Measurements from ENCODE around the gene SSRP1. TPM values are rescaled to one million over a fixed set of nuclear protein-coding genes. Genes with fewer than 3 reads are reported as not detected.
A peak's percentile ranks its signal among the peaks of the same experiment; 100 is the strongest.

Gene SSRP1
- total RNA-seq, 1 donor from 2014 or later, result 64.7 TPM

GRCh38 chr11:57307666-57308270 is 27.9 kb downstream of the SSRP1 start:
- Histone ChIP-seq H3K9me3 (no peaks in the 10 kb centered on the region), H3K4me1 (peaks cover 83% of the 10 kb centered on the region), H3K27me3 (no peaks in the 10 kb centered on the region), H3K36me3 (peaks cover 38% of the 10 kb centered on the region), H3K4me3 (peak overlapping the region; percentile 5), H3K27ac (no peak overlapping the region)
- intact Hi-C loops (cut with DNase I), result no loop called here
- no peak for ATAC-seq
- peak; percentile 37 for DNase-seq
- no peak for TF ChIP-seq CTCF (IDR thresholded peaks at IDR 0.05)

DNA sequence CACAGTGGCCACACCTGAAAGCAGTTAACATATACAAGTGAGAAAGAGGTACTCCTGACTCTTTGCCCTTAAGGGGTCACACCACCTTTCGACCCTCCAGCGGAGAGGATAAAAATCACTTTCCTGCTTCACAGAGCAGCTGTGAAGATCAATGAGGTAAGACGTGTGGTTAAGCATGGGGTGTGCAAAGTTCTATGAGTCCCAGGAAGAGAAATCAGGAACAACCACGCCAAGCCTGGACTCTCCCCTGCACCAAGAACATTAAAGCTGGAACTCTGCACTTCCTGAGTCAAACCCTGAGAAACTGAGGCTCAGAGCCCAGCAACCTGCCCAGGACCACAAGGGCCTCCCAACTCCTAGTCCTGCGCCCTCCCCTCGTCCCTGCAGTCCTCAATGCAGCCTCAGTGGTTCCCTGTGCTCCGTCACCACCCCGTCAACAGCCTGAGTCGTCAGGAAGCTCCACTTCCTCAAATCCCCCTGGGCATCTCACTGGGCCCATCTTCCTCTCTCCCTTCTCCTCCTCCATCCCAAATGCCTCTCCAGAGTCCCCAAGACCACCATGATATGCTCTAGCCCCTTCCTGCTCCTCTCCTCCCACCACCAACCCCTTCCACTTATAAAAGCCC is 28.6 kb downstream of the SSRP1 start:
- no peak for DNase-seq
- Histone ChIP-seq H3K4me1 (peaks cover 76% of the 10 kb centered on the region), H3K27me3 (no peaks in the 10 kb centered on the region), H3K9me3 (no peaks in the 10 kb centered on the region), H3K4me3 (peak overlapping the region; percentile 5), H3K27ac (no peak overlapping the region), H3K36me3 (peaks cover 38% of the 10 kb centered on the region)
- intact Hi-C loops (cut with DNase I), result no loop called here
- ATAC-seq, result no peak
- TF ChIP-seq CTCF (IDR thresholded peaks at IDR 0.05), result no peak

- no peak overlapping the region for H3K27ac ChIP-seq
- no peaks in the 10 kb centered on the region for H3K27me3 ChIP-seq
- peaks cover 70% of the 10 kb centered on the region for H3K4me1 ChIP-seq
- no peak for ATAC-seq
- no peak overlapping the region for H3K4me3 ChIP-seq
- DNase-seq, result no peak
- no peaks in the 10 kb centered on the region for H3K9me3 ChIP-seq
- intact Hi-C loops (cut with DNase I), result no loop called here
- H3K36me3 ChIP-seq, result peaks cover 45% of the 10 kb centered on the region
- no peak for TF ChIP-seq CTCF (IDR thresholded peaks at IDR 0.05)
These were observed 29.4 kb downstream of the SSRP1 start for GRCh38 chr11:57306161-57306876.

- peaks cover 53% of the 10 kb centered on the region for H3K36me3 ChIP-seq
- peaks cover 63% of the 10 kb centered on the region for H3K4me1 ChIP-seq
- intact Hi-C loops (cut with DNase I), result no loop called here
- H3K4me3 ChIP-seq, result no peak overlapping the region
- H3K9me3 ChIP-seq, result no peaks in the 10 kb centered on the region
- TF ChIP-seq CTCF (IDR thresholded peaks at IDR 0.05), result no peak
- no peak overlapping the region for H3K27ac ChIP-seq
- ATAC-seq (no peak), DNase-seq (no peak)
- H3K27me3 ChIP-seq, result no peaks in the 10 kb centered on the region
These were observed 30.2 kb downstream of the SSRP1 start for GRCh38 chr11:57305523-57305922.

DNA sequence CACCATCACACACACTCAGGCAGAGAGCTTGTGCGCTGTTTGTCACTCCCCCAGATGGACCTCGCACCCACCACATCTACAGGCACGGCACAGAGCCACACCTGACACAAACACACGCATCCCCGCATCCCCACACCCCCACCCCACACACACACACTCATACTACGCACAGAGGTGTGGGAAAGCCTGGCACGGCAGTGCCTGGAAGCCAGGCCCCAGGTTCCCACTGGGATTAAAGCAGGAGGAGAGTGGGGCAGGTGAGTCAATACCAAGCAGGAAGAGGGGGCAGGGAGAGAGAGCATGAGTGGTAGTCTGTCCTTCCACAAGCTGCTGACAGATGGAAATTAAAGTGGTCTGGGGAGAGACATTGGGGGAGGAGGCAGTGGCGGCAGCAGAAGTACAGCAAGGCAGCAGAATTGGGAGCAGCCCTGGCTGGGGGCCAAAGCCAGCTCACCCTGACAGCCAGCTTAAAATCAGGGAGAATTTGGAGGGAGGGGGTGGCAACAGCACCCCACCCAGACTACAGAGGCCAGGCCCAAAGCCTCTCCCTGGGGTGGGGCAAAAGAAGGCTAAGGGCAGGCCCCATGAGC is 31.6 kb downstream of the SSRP1 start:
- DNase-seq (no peak), ATAC-seq (peak; percentile 11)
- Histone ChIP-seq H3K9me3 (peaks cover 5% of the 10 kb centered on the region), H3K4me3 (no peak overlapping the region), H3K27ac (peak overlapping the region; percentile 6), H3K27me3 (no peaks in the 10 kb centered on the region), H3K4me1 (peaks cover 50% of the 10 kb centered on the region), H3K36me3 (peaks cover 53% of the 10 kb centered on the region)
- no peak for TF ChIP-seq CTCF (IDR thresholded peaks at IDR 0.05)
- intact Hi-C loops (cut with DNase I), result no loop called here
